ENCODE data around the gene PRDM2.

The PRDM2 gene

GRCh38 chr1:13754510-13755103 is 54.6 kb downstream of the PRDM2 start:
- Histone ChIP-seq H3K27me3 (ENCODE audit: control insufficient read depth, insufficient read depth, low read length) (no peaks in the 10 kb centered on the region), H3K9me3 (ENCODE audit: control insufficient read depth, insufficient read depth, low read depth, low read length) (no peaks in the 10 kb centered on the region), H3K27ac (ENCODE audit: low read depth, low read length) (no peak overlapping the region), H3K4me3 (ENCODE audit: low read depth, low read length) (no peak overlapping the region), H3K4me1 (ENCODE audit: control insufficient read depth, insufficient read depth, low read length) (peaks cover 13% of the 10 kb centered on the region), H3K9ac (ENCODE audit: low read length) (no peak overlapping the region), H3K36me3 (ENCODE audit: control insufficient read depth, insufficient read depth, low read length) (0 out of 2 replicates have a peak, but pooled peaks cover 7% of the 10 kb centered on the region)

GRCh38 chr1:13756557-13757315 is 56.7 kb downstream of the PRDM2 start:
- no peak overlapping the region for H3K9ac ChIP-seq (ENCODE audit: low read length)
- no peak overlapping the region for H3K27ac ChIP-seq (ENCODE audit: low read depth, low read length)
- no peaks in the 10 kb centered on the region for H3K27me3 ChIP-seq (ENCODE audit: control insufficient read depth, insufficient read depth, low read length)
- H3K4me1 ChIP-seq (ENCODE audit: control insufficient read depth, insufficient read depth, low read length): peaks cover 22% of the 10 kb centered on the region
- H3K36me3 ChIP-seq (ENCODE audit: control insufficient read depth, insufficient read depth, low read length): 0 out of 2 replicates have a peak, but pooled peaks cover 7% of the 10 kb centered on the region
- no peaks in the 10 kb centered on the region for H3K9me3 ChIP-seq (ENCODE audit: control insufficient read depth, insufficient read depth, low read depth, low read length)
- H3K4me3 ChIP-seq (ENCODE audit: low read depth, low read length): no peak overlapping the region

- no peaks in the 10 kb centered on the region for H3K9me3 ChIP-seq (ENCODE audit: control insufficient read depth, insufficient read depth, low read depth, low read length)
- no peak overlapping the region for H3K27ac ChIP-seq (ENCODE audit: low read depth, low read length)
- no peak overlapping the region for H3K4me3 ChIP-seq (ENCODE audit: low read depth, low read length)
- H3K9ac ChIP-seq (ENCODE audit: low read length): no peak overlapping the region
- H3K4me1 ChIP-seq (ENCODE audit: control insufficient read depth, insufficient read depth, low read length): peaks cover 30% of the 10 kb centered on the region
- 0 out of 2 replicates have a peak, but pooled peaks cover 7% of the 10 kb centered on the region for H3K36me3 ChIP-seq (ENCODE audit: control insufficient read depth, insufficient read depth, low read length)
- no peaks in the 10 kb centered on the region for H3K27me3 ChIP-seq (ENCODE audit: control insufficient read depth, insufficient read depth, low read length)
Observed at GRCh38 chr1:13757693-13758092, 57.7 kb downstream of the PRDM2 start.

GRCh38 chr1:13759072-13759471 is 59.1 kb downstream of the PRDM2 start:
- Histone ChIP-seq H3K4me1 (ENCODE audit: control insufficient read depth, insufficient read depth, low read length) (peaks cover 42% of the 10 kb centered on the region), H3K27ac (ENCODE audit: low read depth, low read length) (no peak overlapping the region), H3K9ac (ENCODE audit: low read length) (no peak overlapping the region)

GRCh38 chr1:13760340-13760739 is 60.4 kb downstream of the PRDM2 start:
- Histone ChIP-seq H3K4me1 (ENCODE audit: control insufficient read depth, insufficient read depth, low read length) (peaks cover 50% of the 10 kb centered on the region), H3K36me3 (ENCODE audit: control insufficient read depth, insufficient read depth, low read length) (no peaks in the 10 kb centered on the region), H3K27ac (ENCODE audit: low read depth, low read length) (no peak overlapping the region), H3K27me3 (ENCODE audit: control insufficient read depth, insufficient read depth, low read length) (no peaks in the 10 kb centered on the region), H3K9me3 (ENCODE audit: control insufficient read depth, insufficient read depth, low read depth, low read length) (no peaks in the 10 kb centered on the region), H3K4me3 (ENCODE audit: low read depth, low read length) (no peak overlapping the region), H3K9ac (ENCODE audit: low read length) (no peak overlapping the region)

More at GRCh38 chr1:13759072-13759471, 59.1 kb downstream of the PRDM2 start:
- Histone ChIP-seq H3K27me3 (ENCODE audit: control insufficient read depth, insufficient read depth, low read length) (no peaks in the 10 kb centered on the region), H3K4me3 (ENCODE audit: low read depth, low read length) (no peak overlapping the region), H3K36me3 (ENCODE audit: control insufficient read depth, insufficient read depth, low read length) (0 out of 2 replicates have a peak, but pooled peaks cover 2% of the 10 kb centered on the region), H3K9me3 (ENCODE audit: control insufficient read depth, insufficient read depth, low read depth, low read length) (no peaks in the 10 kb centered on the region)

- H3K4me1 ChIP-seq (ENCODE audit: control insufficient read depth, insufficient read depth, low read length): peaks cover 50% of the 10 kb centered on the region
Observed at GRCh38 chr1:13760921-13761320, 60.9 kb downstream of the PRDM2 start.

GRCh38 chr1:13761883-13762282 is 61.9 kb downstream of the PRDM2 start:
- peaks cover 50% of the 10 kb centered on the region for H3K4me1 ChIP-seq (ENCODE audit: control insufficient read depth, insufficient read depth, low read length)
- H3K4me3 ChIP-seq (ENCODE audit: low read depth, low read length): no peak overlapping the region
- H3K27ac ChIP-seq (ENCODE audit: low read depth, low read length): no peak overlapping the region
- no peak overlapping the region for H3K9ac ChIP-seq (ENCODE audit: low read length)
- no peaks in the 10 kb centered on the region for H3K9me3 ChIP-seq (ENCODE audit: control insufficient read depth, insufficient read depth, low read depth, low read length)
- H3K36me3 ChIP-seq (ENCODE audit: control insufficient read depth, insufficient read depth, low read length): no peaks in the 10 kb centered on the region
- no peaks in the 10 kb centered on the region for H3K27me3 ChIP-seq (ENCODE audit: control insufficient read depth, insufficient read depth, low read length)

More at GRCh38 chr1:13760921-13761320, 60.9 kb downstream of the PRDM2 start:
- no peak overlapping the region for H3K4me3 ChIP-seq (ENCODE audit: low read depth, low read length)
- no peak overlapping the region for H3K9ac ChIP-seq (ENCODE audit: low read length)
- no peak overlapping the region for H3K27ac ChIP-seq (ENCODE audit: low read depth, low read length)
- no peaks in the 10 kb centered on the region for H3K36me3 ChIP-seq (ENCODE audit: control insufficient read depth, insufficient read depth, low read length)
- no peaks in the 10 kb centered on the region for H3K27me3 ChIP-seq (ENCODE audit: control insufficient read depth, insufficient read depth, low read length)
- no peaks in the 10 kb centered on the region for H3K9me3 ChIP-seq (ENCODE audit: control insufficient read depth, insufficient read depth, low read depth, low read length)

- Histone ChIP-seq H3K27me3 (ENCODE audit: control insufficient read depth, insufficient read depth, low read length) (no peaks in the 10 kb centered on the region), H3K36me3 (ENCODE audit: control insufficient read depth, insufficient read depth, low read length) (no peaks in the 10 kb centered on the region), H3K4me3 (ENCODE audit: low read depth, low read length) (no peak overlapping the region), H3K9ac (ENCODE audit: low read length) (no peak overlapping the region), H3K4me1 (ENCODE audit: control insufficient read depth, insufficient read depth, low read length) (peaks cover 49% of the 10 kb centered on the region), H3K27ac (ENCODE audit: low read depth, low read length) (no peak overlapping the region), H3K9me3 (ENCODE audit: control insufficient read depth, insufficient read depth, low read depth, low read length) (no peaks in the 10 kb centered on the region)
Observed at GRCh38 chr1:13762642-13763041, 62.7 kb downstream of the PRDM2 start.

GRCh38 chr1:13763222-13763621 is 63.2 kb downstream of the PRDM2 start:
- H3K9ac ChIP-seq (ENCODE audit: low read length): no peak overlapping the region
- H3K4me3 ChIP-seq (ENCODE audit: low read depth, low read length): no peak overlapping the region
- H3K27ac ChIP-seq (ENCODE audit: low read depth, low read length): no peak overlapping the region
- peaks cover 47% of the 10 kb centered on the region for H3K4me1 ChIP-seq (ENCODE audit: control insufficient read depth, insufficient read depth, low read length)
- H3K36me3 ChIP-seq (ENCODE audit: control insufficient read depth, insufficient read depth, low read length): no peaks in the 10 kb centered on the region
- no peaks in the 10 kb centered on the region for H3K9me3 ChIP-seq (ENCODE audit: control insufficient read depth, insufficient read depth, low read depth, low read length)
- no peaks in the 10 kb centered on the region for H3K27me3 ChIP-seq (ENCODE audit: control insufficient read depth, insufficient read depth, low read length)

GRCh38 chr1:13763991-13764390 is 64.0 kb downstream of the PRDM2 start:
- H3K4me3 ChIP-seq (ENCODE audit: low read depth, low read length): 0 out of 2 replicates have a peak overlapping the region, but pooled peaks have one; percentile 10
- H3K4me1 ChIP-seq (ENCODE audit: control insufficient read depth, insufficient read depth, low read length): peaks cover 47% of the 10 kb centered on the region
- no peak overlapping the region for H3K9ac ChIP-seq (ENCODE audit: low read length)
- H3K9me3 ChIP-seq (ENCODE audit: control insufficient read depth, insufficient read depth, low read depth, low read length): no peaks in the 10 kb centered on the region
- no peaks in the 10 kb centered on the region for H3K27me3 ChIP-seq (ENCODE audit: control insufficient read depth, insufficient read depth, low read length)
- no peak overlapping the region for H3K27ac ChIP-seq (ENCODE audit: low read depth, low read length)
- H3K36me3 ChIP-seq (ENCODE audit: control insufficient read depth, insufficient read depth, low read length): no peaks in the 10 kb centered on the region

- Histone ChIP-seq H3K9ac (ENCODE audit: low read length) (no peak overlapping the region), H3K27ac (ENCODE audit: low read depth, low read length) (no peak overlapping the region), H3K9me3 (ENCODE audit: control insufficient read depth, insufficient read depth, low read depth, low read length) (no peaks in the 10 kb centered on the region), H3K4me3 (ENCODE audit: low read depth, low read length) (peak overlapping the region; percentile 28; the same call in 1 of the 2 replicates), H3K27me3 (ENCODE audit: control insufficient read depth, insufficient read depth, low read length) (no peaks in the 10 kb centered on the region), H3K36me3 (ENCODE audit: control insufficient read depth, insufficient read depth, low read length) (no peaks in the 10 kb centered on the region), H3K4me1 (ENCODE audit: control insufficient read depth, insufficient read depth, low read length) (peaks cover 47% of the 10 kb centered on the region)
Observed at GRCh38 chr1:13764588-13765332, 64.8 kb downstream of the PRDM2 start.

All from HUES6 (cell line).